Heart left ventricle (tissue), 13 donors: ENCODE data around the gene LDLRAD1.
"Not testable (repeated sequence)": the region's sequence is repeated elsewhere in the genome, so short reads cannot be mapped to it uniquely, and the experiment has no call there.

Experiments
- CTCF ChIP-seq, 12 donors: fragments of 200-600 bp; sonication (generic) in 4 of 12; IDR thresholded peaks; one replicate each; pipeline versions ENCODE4 v1.5.0 to v1.8.0; 2018 to 2022; ENCODE audit warnings: antibody characterized with exemption in 12 of 12, mild to moderate bottlenecking in 5 of 12
- POLR2A ChIP-seq, 2 donors: fragments of 450-650 bp; IDR thresholded peaks; one replicate each; pipeline ENCODE4 v1.6.1; 2017; ENCODE audit warnings: antibody characterized with exemption in 2 of 2, mild to moderate bottlenecking in 2 of 2, moderate library complexity in 2 of 2
- donor health status: ischemic (EF 13 %, LVEDD 7.1; RV severe dilation, severe dysfunction).
- donor health status: DM: no; HTN: yes; CAD: no.
- donor health status: DM: no; HTN: no; CAD: no.
- donor health status: ischemic (EF 25% LVEDD 6.9; RV normal size, moderate dysfunction).
- donor health status: ischemic (EF 25% LVEDD 5.7; RV mildly dilated, moderate dysfunction).
- donor health status: ischemic (EF 35%, LVEDD 5.7; RV mildly dilated, moderate dysfunction).
- donor health status: nonischemic (EF 11% LVEDD 7.7; RV severe dilation, severe dysfunction).
- donor health status: DM: yes; HTN: yes; CAD: no.
- donor health status: PGD.
- donor health status: ischemic (EF 29% LVEDD 5.4; RV normal size, mild dysfunction).
- donor health status: nonischemic (EF 23%, LVEDD 6.1; RV moderate dilation, normal function).

GRCh38 chr1:54003750-54004480 lies 14.1 kb downstream of the LDLRAD1 start:
- not testable (repeated sequence) for TF ChIP-seq CTCF, POLR2A (IDR thresholded peaks at IDR 0.05)
